Measurements from ENCODE around the gene ZNF835.

ZNF835 gene

GRCh38 chr19:56623006-56623405 lies 48.6 kb downstream of the ZNF835 start:
- peaks cover 52% of the 10 kb centered on the region for H3K36me3 Mint-ChIP-seq
- no peaks in the 10 kb centered on the region for H3K27me3 Mint-ChIP-seq
- H3K4me3 Mint-ChIP-seq: no peak overlapping the region
- H3K27ac Mint-ChIP-seq: no peak overlapping the region
- H3K9me3 Mint-ChIP-seq: peaks cover 17% of the 10 kb centered on the region
- H3K4me1 Mint-ChIP-seq: no peaks in the 10 kb centered on the region

DNA sequence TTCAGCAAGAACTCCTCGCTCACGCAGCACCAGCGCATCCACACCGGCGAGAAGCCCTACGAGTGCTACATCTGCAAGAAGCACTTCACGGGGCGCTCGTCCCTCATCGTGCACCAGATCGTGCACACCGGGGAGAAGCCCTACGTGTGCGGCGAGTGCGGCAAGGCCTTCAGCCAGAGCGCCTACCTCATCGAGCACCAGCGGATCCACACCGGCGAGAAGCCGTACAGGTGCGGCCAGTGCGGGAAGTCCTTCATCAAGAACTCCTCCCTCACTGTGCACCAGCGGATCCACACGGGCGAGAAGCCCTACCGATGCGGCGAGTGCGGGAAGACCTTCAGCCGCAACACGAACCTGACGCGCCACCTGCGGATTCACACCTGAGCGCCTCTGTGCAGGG lies 49.2 kb downstream of the ZNF835 start:
- Mint-ChIP-seq H3K4me1 (no peaks in the 10 kb centered on the region), H3K4me3 (no peak overlapping the region), H3K9me3 (peaks cover 21% of the 10 kb centered on the region), H3K36me3 (peaks cover 58% of the 10 kb centered on the region), H3K27ac (no peak overlapping the region), H3K27me3 (no peaks in the 10 kb centered on the region)

- no peak overlapping the region for H3K27ac Mint-ChIP-seq
- no peaks in the 10 kb centered on the region for H3K4me1 Mint-ChIP-seq
- peaks cover 29% of the 10 kb centered on the region for H3K9me3 Mint-ChIP-seq
- H3K27me3 Mint-ChIP-seq: no peaks in the 10 kb centered on the region
- peaks cover 73% of the 10 kb centered on the region for H3K36me3 Mint-ChIP-seq
- H3K4me3 Mint-ChIP-seq: no peak overlapping the region
Measured at GRCh38 chr19:56619121-56619520, 52.4 kb downstream of the ZNF835 start.

DNA sequence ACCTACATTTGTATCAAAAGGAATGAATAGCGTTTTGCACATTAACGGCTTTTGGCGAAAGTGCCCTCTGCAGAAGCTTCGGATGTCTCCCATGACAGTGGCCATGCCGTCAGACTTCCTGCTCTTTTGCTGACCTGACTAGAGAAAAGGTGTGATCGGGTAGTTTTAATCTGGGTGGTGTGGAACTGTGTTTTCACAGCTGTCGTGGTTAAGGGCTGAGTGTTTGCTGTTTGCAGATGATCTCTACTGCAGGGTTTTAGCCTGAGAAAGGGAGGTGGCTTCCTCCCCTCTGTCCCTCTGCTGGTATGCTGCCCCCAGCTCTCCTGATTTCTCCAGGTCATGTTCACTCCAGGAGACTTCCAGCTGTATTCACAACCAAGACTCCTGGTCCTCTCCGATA lies 54.0 kb downstream of the ZNF835 start:
- Mint-ChIP-seq H3K9me3 (peaks cover 42% of the 10 kb centered on the region), H3K4me3 (no peak overlapping the region), H3K4me1 (no peaks in the 10 kb centered on the region)

DNA sequence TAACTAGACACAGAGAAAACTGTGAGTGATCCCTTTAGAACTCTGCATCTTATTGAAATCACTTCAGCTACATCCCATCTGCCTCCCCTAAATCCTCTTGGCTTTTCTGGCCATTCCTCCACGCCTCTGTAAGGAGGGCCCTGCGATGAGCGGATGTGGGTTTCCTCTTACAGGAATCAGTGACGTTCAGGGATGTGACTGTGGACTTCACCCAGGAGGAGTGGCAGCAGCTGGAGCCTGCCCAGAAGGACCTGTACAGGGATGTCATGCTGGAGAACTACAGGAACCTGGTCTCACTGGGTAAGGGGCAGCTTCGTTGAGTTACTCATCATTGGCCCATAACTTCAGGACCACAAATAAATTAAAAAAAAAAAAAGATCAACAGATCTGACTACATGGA lies 57.9 kb downstream of the ZNF835 start:
- Mint-ChIP-seq H3K27me3 (no peaks in the 10 kb centered on the region), H3K9me3 (peaks cover 59% of the 10 kb centered on the region), H3K4me1 (peaks cover 3% of the 10 kb centered on the region), H3K4me3 (no peak overlapping the region), H3K27ac (no peak overlapping the region), H3K36me3 (peaks cover 81% of the 10 kb centered on the region)

More for the DNA sequence above, 54.0 kb downstream of the ZNF835 start:
- Mint-ChIP-seq H3K36me3 (peaks cover 79% of the 10 kb centered on the region), H3K27me3 (no peaks in the 10 kb centered on the region), H3K27ac (no peak overlapping the region)

DNA sequence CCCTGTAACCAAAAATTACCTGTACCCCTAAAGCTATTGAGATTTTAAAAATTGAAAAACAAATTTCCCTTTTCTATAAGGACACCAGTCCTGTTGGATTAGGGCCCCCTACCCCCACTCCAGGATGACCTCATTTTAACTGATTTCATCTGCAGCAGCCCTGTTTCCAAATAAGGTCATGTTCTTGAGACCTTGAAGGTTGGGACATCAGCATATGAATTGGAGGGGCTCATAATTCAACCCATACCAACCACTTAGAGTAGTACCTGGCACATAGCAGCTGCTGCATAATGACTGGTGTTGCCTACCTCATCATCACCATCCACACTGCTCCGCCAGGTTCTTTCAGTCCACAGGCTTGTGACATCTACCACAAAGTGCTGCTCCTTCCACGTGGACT lies 58.8 kb downstream of the ZNF835 start:
- no peak overlapping the region for H3K27ac Mint-ChIP-seq
- H3K36me3 Mint-ChIP-seq: peaks cover 81% of the 10 kb centered on the region
- peaks cover 59% of the 10 kb centered on the region for H3K9me3 Mint-ChIP-seq
- H3K4me3 Mint-ChIP-seq: no peak overlapping the region
- H3K4me1 Mint-ChIP-seq: peaks cover 3% of the 10 kb centered on the region
- no peaks in the 10 kb centered on the region for H3K27me3 Mint-ChIP-seq

All from activated naive CD4-positive, alpha-beta T cell treated with anti-CD3 and anti-CD28 coated beads, Interleukin-2, amount 50 U/mL, for 24 hours (primary cell).